Hepatocyte (in vitro differentiated cells): Measurements from ENCODE around the gene BICDL2.

ENCODE experiments used
- CTCF ChIP-seq: fragments of 200-600 bp; sonication (generic); IDR thresholded peaks from 2 replicates; pipeline ENCODE4 v1.5.1; 2016; ENCODE audit warnings: antibody characterized with exemption, mild to moderate bottlenecking; ENCODE audit not compliant: poor library complexity
- EZH2 ChIP-seq: fragments of 200-600 bp; sonication (generic); IDR thresholded peaks from 2 replicates; pipeline ENCODE4 v1.6.1; 2016; ENCODE audit warnings: antibody characterized with exemption, mild to moderate bottlenecking, borderline replicate concordance
- EZH2phosphoT487 ChIP-seq: fragments of 200-600 bp; sonication (generic); IDR thresholded peaks from one replicate; pipeline ENCODE4 v1.6.1; 2018; ENCODE audit warnings: antibody characterized with exemption, mild to moderate bottlenecking, low read depth, moderate library complexity; ENCODE audit not compliant: unreplicated experiment, severe bottlenecking

- TF ChIP-seq CTCF (no peak), EZH2phosphoT487 (no peak), EZH2 (no peak)
Measured at GRCh38 chr16:3004781-3005284, 31.9 kb downstream of the BICDL2 start.
